GM18951 (cell line): ENCODE data around the gene UBIAD1.

Source experiments
- POLR2A ChIP-seq: IDR thresholded peaks from 4 replicates; pipeline ENCODE4 v1.6.1; 2011; ENCODE audit warnings: mild to moderate bottlenecking; ENCODE audit not compliant: insufficient read length, insufficient read depth; ENCODE audit errors: extremely low read depth
- in situ Hi-C: fragments of 300-500 bp; cut with MboI; formaldehyde crosslinking; loops from one replicate; pipeline ENCODE4 v1.12.0; 2022; ENCODE audit warnings: low sequenced_read_pairs, mixed read lengths, inconsistent platforms; ENCODE audit not compliant: unreplicated experiment

UBIAD1 gene

DNA sequence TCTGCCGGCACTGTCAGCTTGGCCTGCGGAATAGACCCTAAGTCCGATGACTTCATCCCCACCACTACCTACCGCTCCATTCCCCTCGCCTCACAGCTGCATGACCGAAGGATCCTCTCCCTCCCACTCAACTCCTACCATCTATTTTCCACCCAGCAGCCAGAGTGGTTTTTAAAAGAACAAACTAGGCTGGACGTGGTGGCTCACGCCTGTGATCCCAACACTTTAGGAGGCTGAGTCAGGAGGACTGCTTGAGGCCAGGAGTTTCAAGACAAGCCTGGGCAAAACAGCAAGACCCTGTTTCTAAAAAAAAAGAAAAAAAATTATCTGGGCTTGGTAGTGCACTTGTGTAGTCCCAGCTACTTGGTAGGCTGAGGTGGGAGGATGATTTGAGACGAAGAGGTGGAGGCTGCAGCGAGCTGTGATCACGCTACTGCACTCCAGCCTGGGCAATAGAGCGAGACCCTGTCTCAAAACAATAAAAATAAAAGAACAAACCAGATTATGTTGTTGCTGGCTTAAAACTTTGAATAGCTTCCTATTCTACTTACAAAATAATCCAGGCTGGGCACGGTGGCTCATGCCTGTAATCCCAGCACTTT is 59.0 kb downstream of the UBIAD1 start:
- in situ Hi-C loops = no loop called here
- TF ChIP-seq POLR2A = no peak

DNA sequence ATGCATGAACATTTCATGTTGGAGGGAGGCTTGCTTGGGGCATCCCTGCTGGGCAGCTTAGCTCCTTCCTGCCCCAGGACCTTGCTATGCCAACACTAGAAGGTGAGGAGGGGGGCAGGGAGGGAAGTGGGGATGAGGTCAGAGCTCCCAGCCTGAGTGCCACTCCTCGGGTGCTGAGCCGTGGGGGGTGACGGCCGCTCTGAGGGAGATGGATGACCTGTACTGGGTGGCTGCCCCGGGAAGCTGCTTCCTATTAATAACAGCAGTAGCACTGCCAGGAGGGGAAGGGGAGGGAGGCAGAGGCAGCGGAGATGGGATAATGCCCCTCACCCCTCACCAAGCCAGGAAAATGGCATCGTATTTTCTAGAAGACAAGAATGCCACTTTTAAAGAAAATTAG is 60.6 kb downstream of the UBIAD1 start:
- in situ Hi-C loops = no loop called here
- no peak for TF ChIP-seq POLR2A

DNA sequence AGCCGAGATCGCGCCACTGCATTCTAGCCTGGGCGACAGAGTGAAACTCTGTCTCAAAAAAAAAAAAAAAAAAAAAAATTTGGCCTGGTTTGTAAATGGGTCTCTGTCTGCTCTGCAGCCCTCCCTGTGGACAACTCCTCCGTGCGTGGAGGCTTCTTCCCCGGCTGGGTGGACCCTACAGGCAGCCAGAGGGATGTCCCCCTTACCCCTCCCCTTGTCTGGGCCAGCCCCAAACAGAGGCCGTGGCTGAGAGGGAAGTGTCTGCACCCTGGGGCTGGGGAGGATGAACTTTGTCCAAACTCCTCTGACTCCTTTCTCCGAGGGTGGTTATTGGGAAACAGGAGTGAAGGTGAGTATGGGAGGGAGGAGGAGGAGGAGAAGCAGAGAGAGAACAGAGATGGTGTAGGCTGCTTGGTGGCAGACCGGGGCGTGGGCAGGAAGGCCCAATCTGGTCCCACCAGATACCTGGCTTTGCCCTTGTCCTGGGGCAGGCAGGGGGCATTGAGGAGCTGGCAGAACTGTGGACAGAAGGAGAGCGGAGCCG is 61.3 kb downstream of the UBIAD1 start:
- in situ Hi-C loops = no loop called here
- no peak for TF ChIP-seq POLR2A

DNA sequence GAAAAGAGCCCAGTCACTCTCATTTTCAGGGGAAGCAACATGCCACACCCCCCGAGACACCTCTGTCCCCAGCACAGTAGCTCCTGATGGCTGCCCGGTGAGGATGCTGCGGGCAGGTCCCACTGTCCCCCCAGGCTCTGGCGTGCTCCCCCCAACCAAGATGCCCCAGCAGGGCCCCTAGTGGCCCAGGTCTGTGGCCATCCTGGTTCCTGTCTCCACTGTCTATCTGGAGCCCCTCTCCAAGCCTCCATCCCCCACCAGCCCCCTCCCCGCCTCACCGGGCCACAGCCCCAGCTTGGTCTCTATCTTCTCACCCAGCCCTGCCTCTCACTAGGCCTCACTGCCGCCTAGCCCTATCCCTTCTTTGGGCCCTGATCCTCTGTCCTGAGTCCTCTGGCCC is 61.8 kb downstream of the UBIAD1 start:
- no peak for TF ChIP-seq POLR2A
- in situ Hi-C loops = no loop called here

DNA sequence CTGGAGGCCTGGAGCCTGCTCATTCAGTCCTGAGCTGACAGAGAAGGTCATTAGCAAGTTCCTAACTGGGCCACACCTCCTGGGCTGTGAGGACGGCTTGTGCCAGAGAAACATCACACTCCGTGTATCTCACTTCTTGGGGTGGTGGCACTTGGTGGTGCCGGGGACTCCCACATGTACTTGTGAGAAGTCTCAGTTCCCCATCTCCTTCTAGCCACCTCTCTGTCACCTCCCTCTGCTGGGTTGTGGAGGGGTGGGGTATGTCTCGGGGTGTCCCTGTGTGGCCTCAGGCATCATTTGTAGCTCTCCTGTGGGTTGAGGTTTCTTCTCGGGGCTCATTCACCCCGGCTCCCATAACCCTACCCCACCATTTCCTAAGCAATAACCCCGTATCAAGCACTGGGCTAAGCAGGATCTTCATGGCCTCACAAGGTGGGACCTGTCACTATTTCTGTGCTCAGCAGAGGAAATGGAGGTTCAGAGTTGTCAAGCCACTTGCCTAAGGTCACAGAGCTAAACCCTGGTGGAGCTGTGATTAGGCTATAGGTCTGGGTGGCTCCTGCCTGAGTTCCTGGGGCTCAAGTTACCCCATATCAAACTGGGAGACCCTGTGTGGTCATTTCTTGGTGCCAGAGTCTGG is 62.5 kb downstream of the UBIAD1 start:
- TF ChIP-seq POLR2A = no peak
- in situ Hi-C loops = no loop called here

DNA sequence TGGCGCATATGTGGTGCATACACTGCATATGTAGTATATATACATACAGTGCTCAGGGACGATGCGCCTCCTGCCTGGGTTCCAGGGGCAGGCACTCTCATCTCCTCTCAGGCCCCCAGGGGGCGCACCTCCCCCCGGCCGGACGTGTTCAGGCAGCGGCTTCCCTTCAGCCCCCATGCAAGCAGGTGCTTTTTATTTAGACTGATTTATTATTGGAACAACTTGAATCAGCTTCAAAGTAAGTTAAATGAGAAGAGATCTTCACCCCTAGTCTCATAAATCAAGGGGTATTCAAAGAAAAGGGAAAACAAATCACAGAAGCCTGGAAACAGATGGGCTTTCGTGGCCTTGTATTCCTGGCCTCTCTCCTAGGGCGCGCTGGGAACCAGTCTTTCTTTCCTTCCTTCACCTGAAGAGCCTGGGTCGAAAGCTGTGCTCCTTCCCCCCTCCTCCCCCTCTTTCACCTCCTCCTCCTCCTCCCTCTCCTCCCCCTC is 64.6 kb downstream of the UBIAD1 start:
- TF ChIP-seq POLR2A = no peak

More for the DNA sequence above, 64.6 kb downstream of the UBIAD1 start:
- in situ Hi-C loops = no loop called here
